Inferior parietal cortex (tissue), 1 donor: ENCODE results near the gene ETV4.
A peak's percentile ranks its signal among the peaks of the same experiment; 100 is the strongest.

ENCODE experiments used
- DNase-seq: peaks from one replicate; pipeline ENCODE4 v3.0.0-alpha.2; 2016; ENCODE audit errors: extremely low spot score

The ETV4 gene

GRCh38 chr17:43572368-43572980, 26.3 kb upstream of the ETV4 start:
- no peak for DNase-seq

GRCh38 chr17:43570518-43570928, 24.4 kb upstream of the ETV4 start:
- peak; percentile 29 for DNase-seq

GRCh38 chr17:43568506-43569082, 22.5 kb upstream of the ETV4 start:
- DNase-seq, result no peak

- no peak for DNase-seq
Measured at GRCh38 chr17:43563600-43564594, 17.8 kb upstream of the ETV4 start.

DNA sequence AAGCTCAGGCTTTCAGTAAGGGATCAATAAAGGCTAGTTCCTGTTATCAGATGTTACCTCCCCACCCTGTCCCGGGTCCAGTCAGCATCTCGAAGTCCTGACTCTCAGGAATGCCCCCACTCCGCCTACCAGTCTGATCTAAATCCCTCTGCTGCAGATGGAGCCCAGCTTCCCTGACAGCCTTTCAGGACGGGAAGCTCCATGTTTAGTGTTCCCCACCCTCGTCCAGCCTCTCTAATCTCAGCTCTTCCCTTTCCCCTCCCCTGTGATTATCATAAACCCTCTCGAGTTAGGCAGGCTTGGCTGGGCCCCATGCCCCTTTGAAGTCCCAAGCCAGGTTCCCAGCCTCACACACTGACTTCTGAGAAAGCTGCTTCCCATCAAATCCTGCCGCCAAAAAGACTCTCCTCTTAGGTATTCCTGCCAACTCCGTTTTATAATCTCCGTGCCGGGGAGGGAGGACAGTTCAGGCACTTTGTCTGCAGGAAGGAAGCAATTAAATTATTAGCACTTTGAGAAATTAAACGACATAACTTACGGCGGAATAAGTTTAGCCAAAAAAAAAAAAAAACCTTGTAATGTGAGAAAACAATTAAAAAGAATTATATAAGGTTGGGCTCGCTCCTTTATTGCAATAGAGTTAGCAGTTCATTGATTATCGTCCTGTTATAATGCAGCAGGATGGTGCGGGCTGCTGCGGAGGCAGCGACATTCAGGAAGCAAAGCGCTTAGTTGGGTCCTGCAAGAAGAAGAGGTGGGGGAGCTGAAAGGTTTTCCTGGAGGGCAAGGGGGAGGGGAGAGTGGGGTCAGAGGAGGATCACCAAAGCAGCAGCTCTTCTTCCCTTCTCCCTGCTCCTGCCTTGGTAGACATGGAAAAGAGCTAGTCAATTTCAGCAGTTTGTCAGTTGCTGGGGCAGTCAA, 16.8 kb upstream of the ETV4 start:
- DNase-seq, result no peak

DNA sequence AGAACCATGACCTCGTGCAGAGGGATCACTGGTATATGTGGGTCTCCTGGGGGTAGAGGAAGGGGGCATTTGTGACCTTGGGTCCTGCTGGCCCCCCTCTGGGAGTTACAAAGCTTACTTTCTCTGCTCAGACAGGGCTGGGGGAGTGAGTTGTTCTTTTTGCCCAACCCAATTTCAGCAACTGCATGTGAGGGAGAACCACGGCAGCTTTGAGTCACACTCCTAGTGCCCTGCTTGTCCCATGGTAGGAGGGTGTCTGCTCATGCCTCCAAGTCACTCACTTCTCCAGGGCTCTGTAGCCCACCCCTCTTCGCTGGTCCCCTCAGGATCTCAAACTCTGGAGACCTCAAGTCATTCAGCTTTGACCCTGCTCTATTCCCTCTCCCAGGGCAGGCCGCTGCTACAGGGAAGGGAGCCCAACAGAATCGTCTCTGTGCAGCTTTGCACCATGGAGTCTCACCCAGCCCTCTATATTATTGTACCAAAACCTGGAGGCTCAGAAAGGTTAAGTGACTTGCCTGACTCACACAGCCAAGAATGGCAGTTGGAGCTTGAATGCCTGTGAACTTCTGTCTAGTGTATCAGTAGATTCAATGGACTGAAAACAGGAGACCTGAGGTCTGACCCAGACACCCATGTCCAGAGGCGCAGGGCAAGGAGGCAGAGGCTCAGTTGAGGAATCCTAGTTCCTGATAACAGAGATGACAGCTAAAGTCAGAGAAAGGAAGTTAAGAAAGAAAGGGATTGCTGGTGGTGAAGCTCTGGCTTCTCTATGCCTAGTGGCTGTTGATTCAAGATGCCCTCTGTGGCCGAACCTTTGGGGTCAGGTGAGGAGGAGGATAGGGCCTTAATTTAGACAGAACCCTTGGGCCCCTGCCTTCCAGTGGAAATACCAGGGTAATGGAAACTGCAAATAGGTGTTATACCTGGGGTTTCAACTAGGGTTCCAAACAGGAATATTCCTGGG, 14.6 kb upstream of the ETV4 start:
- DNase-seq, result no peak

DNA sequence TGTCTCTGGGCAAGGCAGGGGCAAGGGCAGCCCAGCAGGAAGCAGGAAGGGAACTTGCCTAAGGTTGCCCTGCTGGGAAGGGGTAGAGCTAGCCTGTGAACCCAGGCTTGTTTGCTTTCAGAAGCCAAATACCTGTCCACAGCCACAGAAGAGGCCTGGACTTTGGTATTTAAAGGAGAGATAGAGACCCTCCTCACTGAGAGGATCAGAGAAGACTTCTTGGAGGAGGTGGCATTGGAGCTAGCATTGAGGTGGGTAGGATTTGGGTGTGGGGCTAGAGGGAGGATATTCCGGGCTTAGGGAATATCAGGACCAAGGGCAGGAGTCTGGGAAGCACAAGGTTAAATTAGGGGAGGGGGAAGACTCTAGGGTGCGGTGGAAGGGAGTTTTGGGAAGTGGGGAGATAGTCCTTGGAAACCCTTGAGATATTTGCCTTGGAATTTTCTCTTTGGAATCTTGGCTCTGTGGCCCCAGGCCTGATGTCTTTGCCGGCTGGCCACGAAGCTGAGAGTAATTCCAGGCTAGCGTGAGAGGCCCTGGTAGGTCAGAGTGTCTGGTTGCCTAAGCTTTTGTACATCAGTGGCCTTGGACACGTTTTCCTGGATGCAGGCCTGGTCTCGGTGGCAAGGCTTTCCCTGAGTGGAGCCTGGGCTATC, 13.1 kb upstream of the ETV4 start:
- DNase-seq, result no peak

DNA sequence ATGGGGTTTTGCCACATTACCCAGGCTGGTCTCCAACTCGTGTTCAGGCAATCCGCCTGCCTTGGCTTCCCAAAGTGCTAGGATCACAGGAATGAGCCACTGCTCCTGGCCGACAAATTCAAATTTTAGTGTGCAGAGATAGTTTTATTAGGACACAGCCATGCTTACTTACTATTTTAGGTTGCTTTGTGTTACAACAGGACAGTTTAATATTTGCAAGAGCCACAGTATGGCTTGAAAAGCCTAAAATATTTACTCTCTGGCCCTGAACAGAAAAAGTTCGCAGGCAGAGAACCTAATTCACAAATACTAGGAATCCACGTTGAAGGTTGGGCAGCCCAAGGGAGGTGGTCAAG, 12.6 kb upstream of the ETV4 start:
- DNase-seq, result no peak

GRCh38 chr17:43556292-43556691, 10.2 kb upstream of the ETV4 start:
- DNase-seq, result no peak

GRCh38 chr17:43554857-43555256, 8.7 kb upstream of the ETV4 start:
- no peak for DNase-seq

- no peak for DNase-seq
Measured at GRCh38 chr17:43553573-43553972, 7.4 kb upstream of the ETV4 start.

GRCh38 chr17:43552229-43552837, 6.2 kb upstream of the ETV4 start:
- DNase-seq, result no peak

GRCh38 chr17:43550754-43551153, 4.6 kb upstream of the ETV4 start:
- DNase-seq, result no peak

DNA sequence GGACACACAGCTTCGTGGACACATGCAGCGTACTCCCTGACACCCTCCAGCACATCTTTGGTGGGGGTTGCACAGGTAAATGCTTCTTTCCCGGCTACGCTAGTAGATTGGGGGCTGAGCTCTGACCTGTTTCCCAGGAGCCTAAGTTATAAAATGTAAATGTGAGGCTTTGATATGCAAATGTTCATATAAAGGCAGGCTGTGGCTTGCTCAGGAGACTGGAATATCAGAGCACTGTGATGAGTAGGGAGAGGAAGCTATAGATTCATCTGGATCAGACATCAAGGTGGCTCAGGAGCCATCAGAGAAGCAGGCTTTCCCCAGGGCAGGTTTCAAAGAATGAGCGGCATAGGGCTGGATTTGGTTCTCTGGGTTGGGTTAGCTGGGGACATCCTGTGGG, 3.4 kb upstream of the ETV4 start:
- DNase-seq, result no peak

DNA sequence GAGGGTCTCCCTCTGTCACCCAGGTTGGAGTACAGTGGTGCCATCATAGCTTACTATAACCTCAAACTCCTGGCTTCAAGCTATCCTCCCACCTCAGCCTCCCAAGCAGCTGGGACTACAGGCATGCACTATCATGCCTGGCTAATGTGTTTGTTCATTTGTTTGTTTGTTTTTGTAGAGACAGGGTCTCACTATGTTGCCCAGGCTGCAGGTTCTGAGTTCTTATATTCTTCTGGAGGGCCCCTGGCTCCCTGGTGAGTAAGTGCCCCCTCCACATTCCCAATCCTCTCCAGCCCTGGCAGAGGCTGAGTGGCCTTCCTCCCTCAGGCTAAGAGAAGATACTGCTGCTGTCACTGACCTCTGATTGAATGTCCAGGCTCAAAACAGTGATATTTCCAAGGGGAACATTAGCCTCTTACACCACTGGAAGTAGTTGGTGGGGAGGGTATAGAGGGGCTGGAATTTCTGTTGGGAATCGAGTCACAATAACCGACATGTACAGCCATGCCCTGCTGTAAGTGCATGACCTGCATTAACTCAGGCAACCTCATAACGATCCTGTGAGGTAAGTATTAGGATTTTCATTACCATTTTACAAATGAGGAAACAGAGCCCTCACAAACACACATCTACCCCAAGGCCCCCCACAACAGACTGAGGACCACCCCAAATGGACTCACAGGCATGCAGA, 2.7 kb upstream of the ETV4 start:
- no peak for DNase-seq

GRCh38 chr17:43547659-43548256, 1.6 kb upstream of the ETV4 start:
- DNase-seq, result no peak

DNA sequence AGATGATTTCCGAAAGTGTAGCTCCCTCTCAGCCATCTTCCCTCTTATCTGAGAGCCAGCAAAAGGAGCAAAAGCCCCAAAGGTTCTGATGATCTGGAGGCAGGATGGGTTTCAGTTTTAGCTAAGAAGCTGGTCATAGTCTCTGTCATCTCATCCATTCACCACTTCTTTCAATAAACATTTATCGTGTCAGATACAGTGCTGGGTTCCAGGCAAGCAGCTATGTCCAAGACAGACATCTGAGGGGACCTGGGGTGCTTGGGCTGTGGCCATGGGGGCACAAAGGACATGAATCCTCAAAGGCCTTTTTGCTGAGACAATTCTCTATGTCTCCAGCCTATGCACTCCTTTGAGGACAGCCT, 1.0 kb upstream of the ETV4 start:
- no peak for DNase-seq

DNA sequence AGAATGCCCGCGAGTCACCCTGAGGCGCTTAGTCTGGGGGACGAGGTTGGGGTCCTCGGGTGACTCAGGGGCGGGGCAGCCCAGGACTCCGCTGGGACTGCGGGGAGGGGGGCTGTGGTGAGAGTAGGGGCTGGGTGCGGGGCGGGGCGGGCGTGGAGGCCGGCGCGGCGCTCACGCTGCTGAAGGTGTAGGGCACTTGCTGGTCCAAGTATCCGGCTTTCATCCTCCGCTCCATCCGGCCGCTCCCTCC, 832 bp downstream of the ETV4 start:
- no peak for DNase-seq
